Left hindlimb (tissue), 1 donor: ENCODE results near the gene PCTP.

Source experiments
- DNase-seq: peaks from one replicate; pipeline ENCODE4 v3.0.0-alpha.2; 2018

Gene PCTP

DNA sequence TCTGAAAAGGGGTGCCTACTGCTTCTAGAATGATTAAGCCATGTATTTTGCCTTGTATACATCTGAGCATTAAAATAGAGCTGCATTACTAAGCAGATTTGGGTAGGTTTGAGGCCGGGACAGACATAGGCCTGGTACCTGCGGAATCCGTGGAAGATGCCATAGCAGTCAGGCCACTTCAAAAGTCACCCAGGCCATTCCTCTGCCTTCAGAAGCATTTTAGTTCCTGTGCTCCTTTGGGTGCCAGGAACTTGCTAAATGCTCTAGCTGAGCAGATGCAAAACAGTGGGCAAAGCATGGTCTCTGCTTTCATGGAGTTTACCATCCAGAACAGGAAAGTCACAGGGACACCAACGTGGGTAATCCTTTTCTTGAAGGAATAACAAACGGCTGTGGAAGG is 22.5 kb upstream of the PCTP start:
- DNase-seq, result no peak

DNA sequence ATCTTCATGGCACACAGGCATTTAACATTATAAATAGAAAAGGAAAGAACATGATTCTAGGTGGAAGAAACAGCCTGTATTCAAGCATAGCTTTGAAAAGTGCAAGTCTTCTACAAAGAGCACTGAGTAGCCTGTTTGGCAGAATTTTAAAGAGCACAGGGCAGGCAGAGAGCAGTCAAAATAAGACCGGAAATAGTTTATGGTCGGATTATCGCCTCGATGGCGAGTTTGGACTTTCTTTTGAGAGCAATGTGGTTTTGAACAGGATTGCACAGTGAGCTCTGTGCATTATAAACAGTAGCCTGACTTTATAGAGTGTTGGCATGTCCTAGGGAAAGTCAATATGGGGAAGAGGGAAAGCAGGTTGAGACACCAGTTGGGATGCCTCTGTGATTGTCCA is 22.0 kb upstream of the PCTP start:
- peak; percentile 52 for DNase-seq

DNA sequence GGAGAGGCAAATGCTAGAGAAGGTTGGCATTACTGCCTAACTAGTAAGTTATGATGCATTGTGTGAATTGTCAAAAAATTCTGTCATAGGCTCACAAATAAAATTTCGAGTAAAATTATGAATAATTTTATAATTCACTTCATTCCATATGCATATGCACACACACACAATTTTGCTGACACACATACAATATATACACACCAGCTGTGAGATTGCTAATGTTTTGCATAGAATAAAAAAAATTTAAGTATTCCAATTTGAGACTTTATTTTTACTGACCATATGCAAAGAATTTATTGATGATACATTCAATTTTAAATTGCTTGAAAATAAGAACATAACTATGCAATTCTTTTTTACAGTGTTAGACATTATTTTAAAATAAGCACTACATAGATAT is 21.4 kb upstream of the PCTP start:
- DNase-seq, result no peak

DNA sequence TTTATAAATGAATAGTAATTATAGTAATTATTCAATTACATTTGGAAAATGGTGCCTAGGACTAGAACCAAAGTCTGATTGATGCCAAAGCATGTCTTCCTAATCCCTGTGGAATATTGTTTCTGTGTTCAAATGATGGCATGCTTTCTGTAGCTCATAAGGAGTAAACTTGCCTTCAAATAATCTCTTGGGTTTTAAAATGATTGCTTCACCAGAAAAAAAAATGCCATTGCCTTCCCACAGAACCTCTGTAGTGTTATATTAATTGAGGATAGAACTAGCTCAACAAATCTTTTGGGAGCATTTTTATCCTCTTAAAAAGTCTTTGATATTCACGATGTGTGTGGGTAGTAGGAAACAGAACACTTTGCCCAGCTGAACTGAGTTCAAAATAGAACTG is 20.5 kb upstream of the PCTP start:
- no peak for DNase-seq

DNA sequence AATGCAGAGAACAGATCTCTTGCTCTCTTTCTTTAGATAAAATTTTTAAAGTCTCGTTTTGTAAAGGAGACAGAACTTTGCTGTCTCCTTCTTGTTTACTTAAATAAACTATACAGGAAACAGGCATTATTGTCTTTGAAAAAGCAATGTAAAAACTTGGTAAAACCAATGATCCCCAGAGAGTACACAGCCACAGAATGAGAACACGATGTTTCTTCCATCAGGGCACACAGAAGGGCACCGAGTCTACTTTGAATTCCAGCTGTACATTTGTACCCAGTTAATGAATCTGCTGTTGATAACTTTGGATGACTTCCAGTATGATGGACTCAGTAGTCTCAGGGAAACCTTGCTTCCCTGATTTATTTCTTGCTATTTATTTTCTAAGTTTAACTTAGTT is 20.0 kb upstream of the PCTP start:
- no peak for DNase-seq

DNA sequence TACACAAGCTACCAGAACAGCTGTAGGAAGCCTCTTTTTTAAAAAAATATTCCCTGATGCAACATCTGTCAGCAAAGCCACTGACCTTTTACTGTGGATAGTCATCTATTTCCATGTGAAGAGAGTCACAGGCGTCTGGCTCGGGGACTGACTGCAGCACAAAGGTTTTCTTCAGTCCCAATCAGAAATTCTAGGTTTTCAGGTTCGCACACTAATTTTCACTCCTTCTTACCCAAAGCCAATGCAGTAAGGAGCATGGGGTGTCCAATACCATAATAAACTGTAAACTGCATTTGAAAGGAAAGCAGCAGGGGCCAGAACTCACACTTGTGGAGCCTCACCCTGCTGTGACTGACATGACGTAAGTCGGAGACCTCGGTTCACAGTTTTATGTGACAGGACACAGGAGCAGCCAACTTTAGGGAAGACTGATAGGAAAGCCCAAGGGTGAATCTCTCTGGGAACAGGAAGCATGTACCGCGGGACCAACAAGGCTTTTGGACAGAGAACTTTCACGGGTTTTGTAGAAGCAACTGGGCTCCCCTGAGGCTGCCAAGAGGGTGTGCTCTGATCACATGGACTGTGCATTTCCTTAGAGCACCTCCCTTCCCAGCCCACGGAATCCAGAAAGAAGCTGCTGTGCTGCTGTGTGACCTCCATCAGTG is 19.1 kb upstream of the PCTP start:
- peak; percentile 63 for DNase-seq

DNA sequence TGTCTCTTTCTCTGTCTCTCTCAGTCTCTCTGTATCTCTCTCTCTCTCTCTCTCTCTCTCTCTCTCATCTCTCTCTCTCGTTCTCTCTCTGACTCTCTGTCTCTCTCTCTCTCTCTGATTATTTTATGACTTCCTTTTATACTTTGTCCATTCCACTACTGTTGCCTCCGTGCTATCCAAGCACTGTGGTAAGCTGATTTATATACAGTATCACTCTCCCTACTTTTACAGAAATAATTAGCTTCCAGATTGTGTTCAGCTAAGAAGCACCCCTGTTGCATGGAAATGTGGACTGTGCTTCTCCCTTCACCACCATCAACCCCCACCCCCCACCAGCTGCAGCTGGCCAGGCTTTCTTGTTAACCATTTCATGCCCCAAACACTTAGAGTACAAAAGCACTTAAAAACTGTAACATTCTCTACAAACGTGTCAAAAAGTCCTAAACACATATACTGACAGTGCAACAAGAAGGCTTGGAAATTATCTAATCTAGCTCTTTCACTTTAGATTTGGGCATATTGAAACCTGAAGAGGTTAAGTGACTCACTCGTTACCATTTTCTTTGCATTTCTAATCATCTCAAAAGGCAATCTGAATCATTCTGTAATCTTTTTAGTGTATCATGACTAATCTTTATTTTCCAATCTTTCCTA is 16.6 kb upstream of the PCTP start:
- no peak for DNase-seq

DNA sequence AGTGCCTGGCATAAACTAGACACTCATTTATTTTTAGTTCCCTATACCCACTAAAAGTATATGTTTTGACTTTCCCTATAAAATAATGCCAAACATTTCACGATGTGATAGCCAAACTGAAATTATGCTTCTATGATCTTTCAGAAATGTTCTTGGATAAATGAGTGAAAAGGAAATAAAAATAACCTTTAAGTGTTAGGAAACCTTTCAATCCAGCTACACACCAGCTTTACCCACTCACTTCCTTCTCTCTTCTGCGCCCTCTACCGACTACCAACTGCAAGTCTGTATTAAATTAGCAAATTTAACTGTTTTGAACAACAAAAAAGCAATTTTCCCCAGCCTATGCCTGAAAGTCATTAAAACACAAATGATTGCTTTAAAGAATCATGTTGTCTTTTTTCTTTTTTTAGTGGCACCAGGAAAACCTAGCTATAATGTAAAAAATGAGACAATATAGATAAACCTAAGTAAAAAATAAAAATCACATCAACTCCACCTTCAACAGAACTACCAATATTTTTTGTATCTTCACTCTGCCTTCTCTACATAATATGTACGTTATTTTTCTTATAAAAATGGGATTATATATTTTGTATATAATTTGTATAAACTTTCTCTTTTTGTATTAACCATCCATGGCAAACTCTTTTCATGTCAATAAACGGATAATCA is 15.0 kb upstream of the PCTP start:
- no peak for DNase-seq

DNA sequence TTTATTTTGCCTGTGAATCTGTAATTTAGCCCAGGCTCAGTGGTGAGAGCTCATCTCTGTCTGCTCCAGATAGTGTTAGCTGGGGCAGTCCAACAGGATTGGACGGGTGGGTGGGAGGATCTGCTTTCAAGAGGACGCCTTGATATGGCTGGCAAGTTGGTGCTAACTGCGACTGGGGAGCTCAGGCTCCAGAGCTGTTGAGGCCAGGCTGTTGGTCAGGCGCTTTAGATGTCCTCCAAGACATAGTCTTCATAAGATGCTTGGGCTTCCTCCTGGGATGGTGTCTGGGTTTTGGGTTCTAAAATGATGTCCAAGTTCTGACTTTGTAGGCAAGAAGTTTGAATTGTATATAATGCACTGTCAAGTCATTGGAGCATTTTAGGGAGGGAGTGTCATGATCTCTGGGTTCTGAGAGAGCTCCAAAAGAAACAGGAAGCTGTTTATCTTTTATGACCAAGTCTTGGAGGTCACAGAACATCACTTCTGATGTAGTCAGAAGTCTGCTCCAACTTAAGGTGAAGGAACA is 12.8 kb upstream of the PCTP start:
- DNase-seq, result no peak

DNA sequence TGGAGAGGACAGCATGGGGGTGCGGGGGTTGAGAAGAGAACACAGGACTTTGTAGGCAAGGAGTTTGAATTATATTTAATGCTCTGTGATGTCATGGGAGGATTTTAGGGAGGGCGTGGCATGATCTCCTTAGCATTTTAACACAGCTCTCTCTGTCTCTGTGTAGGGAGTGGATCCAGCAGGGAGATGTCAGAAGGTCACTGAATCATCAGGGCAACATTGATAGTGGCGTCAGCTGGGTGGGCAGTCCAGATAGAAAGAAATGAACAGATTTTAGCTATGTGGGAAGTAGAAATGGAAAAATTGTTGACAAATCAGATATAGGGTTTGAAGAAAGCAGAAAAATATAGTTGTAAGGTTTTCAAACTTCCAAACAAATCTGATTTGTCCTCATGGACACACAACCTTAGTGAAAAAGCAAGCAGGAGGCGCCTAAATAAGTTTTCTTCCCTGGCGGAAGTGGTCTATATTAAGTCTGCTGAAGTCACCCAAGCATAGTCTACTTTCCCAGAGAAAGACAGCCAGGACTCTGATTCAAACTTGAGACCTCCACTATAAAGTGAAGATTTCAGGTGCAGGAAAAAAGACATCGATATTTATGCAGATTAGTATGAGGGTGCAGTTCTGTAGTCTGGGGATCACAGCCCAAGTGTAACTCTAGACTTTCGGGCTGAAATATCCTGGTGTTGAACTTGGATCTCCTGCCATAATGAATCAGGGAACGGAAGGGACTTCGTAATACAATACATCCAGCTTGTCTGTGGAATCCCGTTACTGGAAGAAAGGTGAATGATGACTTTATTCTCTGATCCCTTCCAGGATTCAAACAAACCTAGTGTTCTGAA is 10.1 kb upstream of the PCTP start:
- no peak for DNase-seq

DNA sequence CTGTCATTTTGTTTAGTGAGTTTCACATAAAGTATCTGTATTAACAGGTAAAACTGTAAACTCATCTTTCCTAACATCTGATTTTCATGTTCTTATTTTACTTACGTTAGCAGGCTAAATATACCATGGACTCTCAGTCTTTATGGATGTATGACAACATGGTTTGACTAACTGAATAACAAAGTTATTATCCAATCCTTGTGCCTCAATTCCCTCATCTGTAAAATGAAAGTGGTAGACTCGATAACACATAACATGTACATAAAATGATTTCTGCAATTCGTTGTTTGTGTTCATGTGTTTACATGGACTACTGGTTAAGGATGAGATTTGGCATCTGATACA is 9.5 kb upstream of the PCTP start:
- no peak for DNase-seq

DNA sequence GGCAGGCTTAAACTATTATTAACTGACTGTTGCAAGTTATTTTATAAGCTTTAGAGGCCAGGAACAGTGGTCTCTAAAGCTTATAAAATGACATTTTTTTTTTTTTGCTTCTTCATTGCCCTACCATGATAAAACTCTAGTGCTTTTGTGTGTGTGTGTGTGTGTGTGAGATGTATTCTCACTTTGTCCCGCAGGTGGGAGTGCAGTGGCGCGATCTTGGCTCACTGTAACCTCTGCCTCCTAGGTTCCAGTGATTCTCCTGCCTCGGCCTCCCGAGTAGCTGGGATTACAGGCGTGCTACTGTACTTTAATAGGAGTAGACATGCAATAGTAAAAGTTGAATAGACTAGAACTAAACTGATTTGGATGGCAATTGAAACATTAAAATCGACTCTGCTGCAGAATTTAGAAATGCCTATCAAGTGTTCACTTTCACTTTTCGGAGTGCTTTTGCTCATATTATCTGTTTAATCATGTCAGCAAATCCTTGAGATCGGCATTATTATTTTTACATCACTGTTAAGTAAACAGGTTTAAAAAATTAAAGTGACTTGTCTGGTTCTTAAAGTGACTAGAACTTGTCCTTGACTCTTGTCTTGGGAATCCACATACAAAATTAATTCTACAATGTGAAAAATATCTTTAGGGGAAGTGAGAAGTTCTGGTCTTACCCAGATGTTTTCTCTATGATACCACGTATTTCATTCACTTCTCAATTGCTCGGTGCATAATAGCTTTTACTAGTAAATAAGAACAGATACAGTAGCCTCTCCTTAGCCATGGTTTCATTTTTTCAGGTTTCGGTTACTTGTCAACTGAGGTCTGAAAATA is 8.4 kb upstream of the PCTP start:
- no peak for DNase-seq

DNA sequence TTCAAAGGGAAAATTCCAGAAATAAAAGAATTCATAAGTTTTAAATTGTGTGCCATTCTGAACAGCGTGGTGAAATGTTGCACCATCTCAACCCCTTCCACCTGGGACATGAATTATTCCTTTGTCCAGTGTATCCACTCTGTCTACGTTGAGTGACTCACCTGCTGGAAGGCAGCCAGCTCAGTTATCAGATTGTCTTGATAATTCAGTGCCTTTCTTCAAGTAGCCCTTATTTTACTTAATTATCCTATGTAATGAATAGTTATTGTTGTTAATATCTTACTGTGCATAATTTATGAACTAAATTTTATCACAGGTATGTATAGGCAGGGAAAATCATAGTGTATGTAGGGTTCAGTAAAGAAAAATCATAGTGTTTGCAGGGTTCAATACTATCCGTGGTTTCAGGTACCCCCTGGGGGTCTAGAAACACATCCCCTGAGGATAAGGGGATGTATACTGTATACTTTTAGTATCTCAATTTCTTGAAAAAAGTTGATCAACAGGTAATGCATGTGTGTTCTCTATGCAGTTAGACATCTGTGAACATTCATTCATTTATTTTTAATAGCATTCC is 7.7 kb upstream of the PCTP start:
- no peak for DNase-seq

DNA sequence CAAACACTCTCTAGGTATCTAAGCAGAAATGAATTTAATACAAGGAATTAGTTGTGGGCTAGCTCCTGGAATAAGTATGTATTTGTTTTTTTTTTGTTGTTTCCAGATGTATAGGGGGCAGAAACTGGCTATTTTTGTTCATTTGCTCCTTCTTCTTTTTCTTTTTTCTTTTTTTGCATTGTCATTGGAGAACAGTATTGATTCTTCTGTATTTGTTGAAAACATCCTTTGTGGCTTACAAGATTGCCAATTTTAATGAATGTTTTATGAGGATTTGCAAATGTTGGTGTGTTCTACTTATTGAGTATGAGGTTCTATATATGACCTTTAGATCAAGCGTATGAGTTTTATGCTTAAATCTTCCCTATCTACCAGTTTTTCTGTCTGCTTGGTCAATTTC is 5.6 kb upstream of the PCTP start:
- DNase-seq, result no peak

DNA sequence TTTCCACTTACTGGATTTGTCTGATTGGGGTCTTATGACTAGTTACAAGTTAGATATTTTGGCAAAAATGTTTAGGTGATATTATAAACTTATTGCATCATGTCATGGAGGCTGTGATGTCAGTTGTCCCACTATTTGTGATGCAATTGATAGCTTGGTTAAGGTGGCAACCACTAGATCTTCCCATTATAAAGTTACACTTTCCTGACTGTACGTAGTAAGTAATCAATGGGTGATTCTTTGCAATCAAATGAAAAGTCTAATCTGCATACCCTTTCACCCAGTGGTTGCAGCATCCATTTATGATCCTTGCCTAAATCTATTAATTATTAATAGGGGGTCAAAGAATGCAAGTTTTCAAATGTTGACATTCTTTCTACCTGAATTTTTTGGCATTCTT is 4.4 kb upstream of the PCTP start:
- no peak for DNase-seq

DNA sequence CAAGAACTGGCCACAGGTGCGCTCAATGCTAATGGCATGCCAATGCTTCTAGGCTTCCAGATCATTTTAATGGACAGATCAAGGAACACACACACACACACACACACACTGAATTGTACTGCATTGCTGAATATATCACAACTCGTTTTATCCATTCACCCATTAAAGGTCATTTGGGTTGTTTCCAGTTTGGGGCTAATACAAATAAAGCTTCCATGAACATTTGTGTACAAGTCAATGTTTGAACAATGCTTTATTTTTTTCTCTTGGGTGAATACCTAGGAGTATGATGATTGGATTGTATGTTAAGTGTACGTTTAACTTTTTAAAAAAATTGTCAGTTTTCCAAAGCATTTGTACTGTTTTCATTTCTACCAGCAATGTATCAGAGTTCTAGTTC is 3.6 kb upstream of the PCTP start:
- DNase-seq, result no peak

DNA sequence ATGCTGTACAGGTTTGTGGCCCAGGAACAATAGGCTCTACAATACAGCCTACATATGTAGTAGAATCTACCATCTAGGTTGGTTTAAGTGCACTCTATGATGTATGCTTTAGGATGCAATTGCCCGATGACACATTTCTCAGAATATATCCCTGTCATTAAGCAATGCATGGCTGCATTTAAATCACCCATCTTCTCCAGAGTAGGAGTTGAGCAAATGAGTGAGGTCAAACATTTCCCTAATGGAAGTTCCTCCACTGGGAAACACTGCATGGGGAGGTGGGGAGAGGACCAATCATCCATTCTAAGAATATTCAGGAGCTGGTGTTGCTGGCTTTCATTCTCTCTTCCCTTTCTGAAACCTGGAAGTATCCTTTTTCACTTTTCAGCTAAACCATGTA is 2.0 kb upstream of the PCTP start:
- DNase-seq, result no peak

DNA sequence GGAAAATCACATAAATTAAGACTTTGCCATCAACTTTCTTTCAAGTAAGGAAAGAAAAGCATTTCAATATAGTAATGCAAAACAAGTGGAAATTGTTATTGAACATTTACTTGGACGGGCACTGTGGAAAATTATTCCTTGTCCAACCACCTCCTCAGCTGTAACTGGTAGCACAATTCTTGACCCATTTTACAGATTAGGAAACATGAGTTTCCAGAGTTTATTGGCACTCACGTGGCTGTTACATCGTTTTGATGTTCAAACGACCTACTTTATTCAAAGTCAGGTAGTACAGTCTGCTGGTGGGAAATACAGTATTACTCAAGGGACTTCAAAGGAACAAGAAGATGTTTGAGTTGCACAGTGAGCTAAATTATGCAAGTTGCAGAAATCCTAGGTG is 866 bp upstream of the PCTP start:
- no peak for DNase-seq

DNA sequence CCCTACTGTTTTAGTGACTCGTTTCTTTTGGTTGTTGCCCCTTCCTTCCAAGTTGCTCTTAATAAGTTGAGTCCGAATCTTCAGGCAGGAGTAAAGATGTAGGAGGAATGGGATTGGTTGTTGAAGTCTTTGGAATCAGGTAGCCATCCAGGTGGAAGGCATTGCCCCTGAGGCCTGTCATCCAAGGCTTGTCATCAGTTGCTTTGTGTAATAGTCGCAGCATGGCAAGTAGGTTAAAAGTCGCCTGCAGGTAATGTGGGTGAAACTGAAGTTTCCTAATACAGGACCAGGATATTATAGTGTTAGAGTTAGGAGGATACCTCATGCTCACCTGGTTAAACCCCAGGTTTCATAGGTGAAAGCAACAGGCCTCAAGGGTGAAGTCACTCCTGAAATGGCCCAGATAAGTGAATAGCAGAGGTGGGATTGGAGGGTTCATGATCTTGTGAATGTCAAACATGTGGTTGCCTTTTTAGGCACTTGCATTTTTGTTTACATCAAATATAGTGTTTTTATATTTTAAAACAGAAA is 934 bp downstream of the PCTP start:
- DNase-seq, result no peak

DNA sequence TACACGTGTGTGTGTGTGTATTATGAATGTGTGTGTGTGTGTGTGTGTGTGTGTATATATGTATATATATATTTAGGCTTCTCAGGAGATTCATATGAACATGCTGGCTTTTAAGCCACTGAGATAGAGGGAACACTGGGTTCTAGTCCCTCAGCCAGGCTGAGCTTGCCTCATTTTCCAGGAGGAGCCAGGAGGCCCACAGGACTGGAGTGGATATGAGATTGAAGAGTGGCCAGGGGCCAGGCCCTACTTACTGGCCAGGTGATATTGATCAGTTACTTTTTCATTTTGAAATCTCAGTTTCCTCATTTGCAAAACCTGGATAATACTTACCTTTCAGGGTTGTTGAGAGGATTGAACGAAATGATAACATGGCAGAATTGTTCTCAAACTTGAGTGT is 5.8 kb downstream of the PCTP start:
- no peak for DNase-seq

DNA sequence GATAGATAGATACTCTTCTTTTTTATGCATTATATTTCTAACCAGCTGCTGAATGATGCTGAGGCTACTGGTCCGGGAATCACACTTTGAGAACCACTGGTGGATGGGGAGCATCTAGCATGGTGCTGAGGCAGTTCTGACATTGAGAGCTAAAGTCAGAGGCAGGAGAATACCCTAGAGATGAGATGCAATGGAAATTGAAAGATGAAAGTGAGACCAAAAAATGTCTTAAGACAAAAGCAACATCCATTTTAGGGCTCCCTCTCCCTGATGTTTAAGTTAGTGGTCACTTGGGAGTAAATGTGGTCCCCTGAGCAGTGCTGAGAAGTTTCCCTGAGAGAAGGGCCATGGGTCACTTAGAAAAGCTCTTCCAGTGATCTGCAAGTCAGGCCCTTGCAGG is 6.8 kb downstream of the PCTP start:
- no peak for DNase-seq

DNA sequence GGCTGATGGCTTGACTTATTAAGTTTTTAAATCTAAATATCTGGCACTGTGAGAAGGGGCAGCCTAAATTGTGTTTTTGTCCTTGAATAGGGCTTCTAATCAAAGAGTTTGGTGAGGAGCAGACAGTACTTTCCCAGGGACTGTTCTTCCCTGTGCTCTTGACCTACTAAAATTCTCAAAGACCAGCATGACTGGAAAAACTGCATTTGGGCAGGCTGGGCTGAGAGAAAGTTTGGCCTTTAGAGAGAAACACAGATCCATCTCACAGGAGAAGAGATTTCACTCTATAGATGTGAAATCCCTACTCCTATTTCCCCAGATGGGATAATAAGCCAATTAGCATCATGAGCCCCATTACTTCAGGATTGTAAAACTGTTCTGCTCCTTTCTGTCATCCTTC is 7.3 kb downstream of the PCTP start:
- DNase-seq, result no peak
